SIG-M5 treated with dmso at 0.1 percent for 504 hours (cell line): ENCODE measurements around the gene ZNF23.
"Not testable (repeated sequence)": the region's sequence is repeated elsewhere in the genome, so short reads cannot be mapped to it uniquely, and the experiment has no call there.

ENCODE experiments used
- DNase-seq: peaks from one replicate; lab custom pipeline; 2025; ENCODE audit not compliant: unreplicated experiment; lab: John Stamatoyannopoulos, UW

ZNF23 gene

DNA sequence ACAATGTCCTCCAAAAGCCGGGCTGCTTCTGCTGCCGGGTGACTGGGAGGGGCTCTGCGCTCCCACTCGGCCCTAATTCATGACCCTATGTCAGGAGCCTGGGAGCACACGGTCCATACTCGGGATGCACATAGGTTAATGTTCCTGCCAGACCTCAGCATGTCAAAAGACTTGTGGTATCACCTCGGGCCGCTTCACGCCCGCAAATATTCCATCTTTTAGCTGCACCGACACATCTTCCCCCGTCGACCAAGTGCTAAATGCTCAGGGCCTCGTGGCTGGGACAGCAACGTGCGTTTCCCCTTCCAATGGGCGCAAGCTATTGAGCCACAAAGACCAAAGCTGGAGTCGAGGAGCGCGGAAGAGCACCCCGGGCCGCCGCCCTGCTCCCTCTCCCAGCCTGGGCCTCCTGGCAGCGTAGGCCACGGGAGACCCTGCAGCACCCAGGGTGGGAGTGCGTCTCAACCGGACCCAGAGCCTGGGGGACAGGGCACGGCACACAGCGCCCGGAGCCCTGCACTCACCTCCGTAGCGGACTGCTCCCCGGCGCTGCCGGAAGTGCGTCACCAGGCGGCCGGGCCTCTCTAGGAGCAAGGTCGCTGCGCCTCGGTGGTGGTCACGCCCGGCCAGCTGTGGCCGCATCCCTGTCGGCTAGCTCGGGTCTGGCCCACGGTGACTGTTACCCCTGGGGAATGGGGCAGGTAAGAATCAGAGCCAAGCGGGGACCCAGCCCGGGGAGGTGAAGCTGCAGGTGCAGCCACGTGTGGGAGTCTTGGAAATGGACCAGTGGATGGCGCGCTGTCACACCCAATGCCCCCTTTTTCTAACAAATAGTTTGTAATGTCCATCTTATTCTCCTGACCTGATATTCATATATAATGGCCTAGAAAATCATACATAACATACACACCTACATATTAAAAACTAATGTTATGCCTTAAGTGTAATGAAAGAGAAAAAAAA, at the start of gene ZNF23:
Gene ZNF23 (minus strand): TSS at position 562 of the 963 bp plus-strand sequence. CDS start 5,451 bp downstream, outside the sequence.
- DNase-seq = peak; percentile 57

DNA sequence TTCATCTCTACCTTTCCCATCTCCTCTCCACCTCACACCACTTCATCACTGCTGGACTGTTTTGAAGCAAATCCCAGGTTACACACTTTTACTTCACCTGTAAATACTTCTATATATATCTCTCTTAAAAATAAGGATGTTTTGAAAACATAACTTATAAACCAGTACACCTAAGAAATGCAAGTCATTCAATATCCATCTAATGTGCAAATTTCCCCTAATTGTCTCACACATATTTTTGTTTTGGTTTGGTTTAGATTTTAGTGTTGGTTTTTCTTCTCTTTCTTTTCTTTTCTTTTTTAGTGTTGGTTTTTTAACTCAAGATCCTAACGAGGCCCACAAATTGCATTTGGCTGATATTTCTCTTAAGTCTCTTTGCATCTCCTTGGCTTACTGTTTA, 45.0 kb upstream of the ZNF23 start:
- no peak for DNase-seq

DNA sequence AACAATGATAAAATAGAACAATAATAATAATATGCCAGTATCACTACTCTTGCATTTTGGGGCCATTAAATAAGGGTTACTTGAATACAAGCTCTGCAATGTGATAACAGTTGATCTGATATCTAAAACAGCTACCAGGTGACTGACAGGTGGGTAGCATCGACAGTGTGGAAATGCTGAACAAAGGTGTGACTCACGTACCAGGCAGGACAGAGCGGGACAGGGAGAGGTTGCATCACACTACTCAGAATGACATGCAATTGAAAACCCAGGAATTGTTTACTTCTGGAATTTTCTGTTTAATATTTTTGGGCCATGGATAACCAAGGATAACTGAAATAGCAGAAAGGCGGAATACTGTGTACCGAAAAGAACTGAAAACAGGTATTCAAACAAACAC, 42.9 kb upstream of the ZNF23 start:
- no peak for DNase-seq

DNA sequence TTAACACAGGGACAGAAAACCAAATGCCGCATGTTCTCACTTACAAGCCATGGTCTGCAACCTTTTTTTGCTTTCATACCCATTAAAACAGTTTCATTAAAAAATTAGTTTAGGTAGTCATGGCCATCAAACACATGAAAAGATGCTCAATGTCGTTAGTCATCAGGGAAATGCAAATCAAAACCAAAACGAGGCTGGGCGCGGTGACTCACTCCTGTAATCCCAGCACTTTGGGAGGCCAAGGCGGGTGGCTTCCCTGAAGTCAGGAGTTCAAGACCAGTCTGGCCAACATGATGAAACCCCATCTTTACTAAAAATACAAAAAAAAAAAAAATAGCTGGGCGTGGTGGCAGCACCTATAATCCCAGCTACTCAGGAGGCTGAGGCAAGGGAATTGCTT, 42.0 kb upstream of the ZNF23 start:
- not testable (repeated sequence) for DNase-seq

DNA sequence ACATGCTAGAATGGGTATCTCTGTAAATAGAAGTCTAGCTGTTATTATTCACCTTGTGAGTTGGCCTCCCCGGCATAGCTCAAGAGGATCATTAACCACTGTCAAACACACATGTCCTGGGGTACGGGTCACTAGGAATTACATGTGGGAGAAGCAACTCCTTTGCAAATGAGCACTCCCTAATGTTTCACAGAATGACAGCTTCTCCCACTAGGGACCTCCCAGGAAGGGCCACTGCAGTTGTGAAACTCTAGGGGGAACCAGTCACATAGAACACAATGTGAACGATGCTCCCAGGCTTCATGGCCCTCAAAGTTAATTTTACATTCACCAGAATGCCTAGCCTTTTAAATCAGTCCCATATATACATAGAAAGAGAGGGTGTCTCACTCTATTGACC, 39.5 kb upstream of the ZNF23 start:
- DNase-seq = no peak

DNA sequence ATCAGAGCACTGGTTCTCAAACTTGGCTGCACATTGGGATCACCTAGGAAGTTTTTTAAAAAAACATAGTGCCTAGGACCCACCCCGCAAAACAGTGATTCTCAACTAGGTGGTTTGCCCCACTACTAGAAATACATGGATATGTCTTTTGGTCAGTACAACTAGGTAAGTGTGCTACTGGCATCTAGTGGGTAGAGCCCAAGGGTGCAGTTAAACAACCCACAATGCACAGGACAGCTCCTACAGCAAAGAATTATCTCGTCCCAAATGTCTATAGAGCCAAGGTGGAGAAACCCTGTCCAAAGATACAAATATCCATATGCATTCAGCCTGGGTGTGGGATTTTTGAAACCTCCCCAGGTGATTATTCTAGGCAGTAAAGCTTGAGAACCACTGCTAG, 38.9 kb upstream of the ZNF23 start:
- DNase-seq = no peak

DNA sequence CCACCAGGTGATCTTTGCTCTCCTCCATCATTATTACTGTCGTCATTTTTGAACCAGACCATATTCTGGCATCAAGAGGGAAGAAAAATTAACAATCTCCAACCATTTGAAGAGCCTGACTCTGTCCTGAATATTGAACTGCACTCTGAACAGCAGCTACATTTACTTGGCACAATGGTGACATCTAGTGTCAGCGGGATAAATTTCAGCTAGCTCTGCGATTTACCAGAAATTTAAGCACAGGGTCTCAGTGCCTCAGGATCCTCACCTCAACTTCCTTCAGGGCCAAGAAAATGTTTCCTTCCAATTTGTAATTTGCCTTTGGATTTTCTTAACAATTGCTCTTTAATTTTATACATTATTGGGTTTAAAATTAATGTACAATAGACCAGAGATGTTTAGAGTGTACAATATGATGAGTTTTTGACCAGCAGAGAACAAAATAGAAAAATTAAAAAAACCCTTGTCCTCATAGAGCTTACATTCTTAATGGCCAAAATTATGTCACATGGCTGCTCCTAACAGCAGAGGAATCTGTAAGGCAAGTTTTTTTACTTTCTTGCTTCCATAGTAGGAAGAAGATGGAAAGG, 37.8 kb upstream of the ZNF23 start:
- DNase-seq = peak; percentile 56

DNA sequence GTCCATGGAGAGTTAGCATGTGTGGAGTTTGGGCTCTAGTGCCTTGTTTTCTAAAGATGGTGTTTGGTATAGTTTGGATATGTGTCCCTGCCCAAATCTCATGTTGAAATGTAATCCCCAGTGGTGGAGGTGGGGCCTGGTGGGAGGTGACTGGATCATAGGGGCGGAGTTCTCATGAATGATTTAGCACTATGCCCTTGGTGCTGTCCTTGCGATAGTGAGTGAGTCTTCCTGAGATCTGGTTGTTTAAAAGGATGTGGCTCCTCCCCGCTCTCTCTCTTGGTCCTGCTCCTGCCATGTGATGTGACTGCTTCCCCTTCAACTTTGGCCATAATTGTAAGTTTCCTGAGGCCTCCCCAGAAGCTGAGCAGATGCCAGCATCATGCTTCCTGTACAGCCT, 36.0 kb upstream of the ZNF23 start:
- DNase-seq = no peak

DNA sequence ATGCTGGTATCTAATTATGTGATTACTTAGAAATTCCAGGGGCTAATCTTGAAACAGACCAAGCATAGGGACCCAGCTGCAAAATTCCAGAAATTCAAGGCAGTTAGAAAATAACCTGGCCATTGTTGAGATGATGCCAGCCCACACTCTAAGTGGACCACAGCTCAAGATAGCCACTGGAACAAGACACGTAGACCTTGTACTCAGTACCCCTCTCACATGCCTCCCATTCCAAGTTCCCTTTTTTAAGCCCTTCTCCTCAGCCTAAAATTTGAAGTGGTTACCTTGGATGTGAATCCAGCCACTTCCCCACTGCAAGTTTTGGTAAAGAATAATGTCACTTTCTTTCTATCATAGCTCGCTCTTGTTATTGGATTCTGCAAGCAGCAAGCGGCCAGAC, 31.2 kb upstream of the ZNF23 start:
- no peak for DNase-seq

DNA sequence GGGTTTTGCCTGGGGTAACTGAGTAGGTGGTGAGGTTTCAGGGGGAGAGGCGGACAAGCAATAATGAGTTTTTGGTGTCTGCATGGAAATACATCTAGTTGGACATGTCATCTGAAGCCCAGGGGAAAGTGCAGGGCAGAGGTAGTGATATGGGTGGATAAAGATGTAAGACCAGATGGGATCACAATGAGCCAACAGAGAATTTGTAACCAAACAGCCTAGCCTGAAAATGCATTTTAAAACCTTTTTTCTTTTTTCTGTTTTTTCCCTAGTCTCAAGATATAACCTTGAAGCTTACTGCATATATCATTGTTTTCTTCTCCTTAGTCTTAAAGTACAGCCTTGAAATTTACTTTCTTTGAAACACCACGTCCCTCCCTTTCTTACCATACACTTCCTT, 30.7 kb upstream of the ZNF23 start:
- no peak for DNase-seq

DNA sequence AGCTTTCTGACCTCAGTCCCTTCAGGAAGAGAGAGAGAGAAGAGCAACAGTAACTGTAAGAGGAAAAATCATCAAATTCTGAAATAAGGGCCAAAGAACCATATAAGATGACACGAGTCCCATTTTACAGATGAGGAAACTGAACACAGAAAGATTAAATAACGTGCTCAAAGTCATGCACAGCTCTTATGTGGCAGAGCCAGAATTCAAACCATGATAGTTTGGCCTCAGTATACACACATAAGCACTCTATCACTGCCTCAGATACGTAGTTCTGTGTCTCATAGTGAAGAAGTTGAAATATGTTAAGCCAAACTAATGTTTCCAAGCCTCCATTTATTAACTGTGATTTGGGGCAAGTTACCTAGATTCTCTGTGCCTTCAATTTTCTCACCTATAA, 29.0 kb upstream of the ZNF23 start:
- DNase-seq = no peak

DNA sequence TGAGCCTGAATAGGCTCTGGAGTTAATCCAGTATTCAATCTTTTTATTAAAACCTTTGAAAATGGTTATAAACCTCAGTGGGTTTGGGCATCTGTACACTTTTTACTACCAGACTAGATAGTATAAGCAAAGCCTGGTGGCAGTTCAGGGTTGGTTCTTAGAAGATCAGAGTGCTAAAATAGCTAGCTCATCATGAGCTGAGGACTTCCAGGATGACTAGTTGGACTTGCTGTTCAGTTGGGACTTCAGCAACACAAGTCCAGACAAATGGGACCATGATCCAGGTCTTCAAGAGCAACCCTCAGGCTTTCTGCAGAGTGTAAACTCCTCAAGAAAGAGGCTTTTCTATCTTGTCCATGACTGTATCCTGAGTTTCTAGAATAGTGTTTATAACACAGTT, 28.3 kb upstream of the ZNF23 start:
- no peak for DNase-seq

DNA sequence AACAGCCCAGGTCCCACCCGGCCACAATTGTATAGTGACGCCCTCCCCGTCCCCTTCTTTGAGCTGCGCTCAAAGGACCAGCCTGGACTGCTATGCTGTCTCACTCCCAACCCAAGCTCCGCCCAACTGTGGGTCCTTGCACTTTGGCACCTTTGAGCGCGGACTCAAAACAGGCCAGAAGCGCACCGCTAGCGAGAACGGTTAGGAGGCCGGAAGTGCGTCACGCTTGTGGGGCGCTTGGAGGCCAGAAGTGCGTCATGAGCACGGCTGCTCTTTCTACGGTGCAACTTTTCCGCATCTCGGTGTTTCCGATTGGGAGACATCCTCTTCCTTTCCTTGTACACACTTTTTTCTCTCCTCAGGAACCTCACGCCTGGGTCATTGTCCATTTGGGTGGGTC, 27.1 kb upstream of the ZNF23 start, which contains the start of gene ZNF19:
Gene ZNF19 (minus strand): TSS at position 203 of the 400 bp plus-strand sequence. CDS start 7,210 bp downstream, outside the sequence.
- no peak for DNase-seq

DNA sequence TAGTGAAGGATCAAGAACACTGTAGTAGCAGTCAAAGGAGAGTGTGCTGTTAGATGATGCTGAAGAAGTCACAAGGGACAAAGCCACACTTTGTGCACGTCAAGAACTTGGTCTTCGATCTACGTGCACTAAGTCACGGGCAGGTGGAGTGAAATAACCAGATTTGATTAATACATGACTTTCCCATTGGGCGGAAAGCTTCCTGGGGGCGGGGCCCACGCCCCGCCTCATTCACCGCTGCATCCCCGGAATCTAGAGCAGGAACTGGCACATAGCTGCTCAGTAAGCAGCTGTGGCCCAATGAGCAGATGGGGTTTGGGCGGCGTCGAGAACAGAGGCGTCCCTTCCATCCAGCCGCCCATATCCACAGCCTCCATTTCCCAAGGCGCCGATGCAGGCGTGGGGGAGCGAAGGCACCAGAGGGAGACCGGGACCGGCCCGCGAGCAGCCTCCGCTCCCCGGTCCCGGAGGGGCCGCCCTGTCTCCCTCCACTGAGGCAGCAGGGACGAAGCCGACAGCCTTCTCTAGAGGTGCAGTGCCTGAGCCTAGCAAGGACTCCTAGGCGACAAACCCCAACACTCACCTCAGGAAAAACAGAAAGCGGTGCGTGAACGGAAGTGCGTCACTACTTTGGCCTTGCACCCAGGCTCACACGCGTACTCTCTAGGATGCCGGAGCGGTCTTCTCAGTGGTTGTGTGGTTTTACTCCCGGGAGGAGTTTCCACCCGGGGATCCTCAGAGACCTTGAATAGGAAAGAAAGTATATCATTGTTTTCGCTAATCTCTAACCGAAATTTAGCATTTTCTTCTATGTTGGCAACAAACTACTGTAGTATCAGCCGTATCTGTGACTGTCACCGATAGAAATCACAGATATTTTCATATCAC, 22.2 kb upstream of the ZNF23 start:
- peak; percentile 89 for DNase-seq

DNA sequence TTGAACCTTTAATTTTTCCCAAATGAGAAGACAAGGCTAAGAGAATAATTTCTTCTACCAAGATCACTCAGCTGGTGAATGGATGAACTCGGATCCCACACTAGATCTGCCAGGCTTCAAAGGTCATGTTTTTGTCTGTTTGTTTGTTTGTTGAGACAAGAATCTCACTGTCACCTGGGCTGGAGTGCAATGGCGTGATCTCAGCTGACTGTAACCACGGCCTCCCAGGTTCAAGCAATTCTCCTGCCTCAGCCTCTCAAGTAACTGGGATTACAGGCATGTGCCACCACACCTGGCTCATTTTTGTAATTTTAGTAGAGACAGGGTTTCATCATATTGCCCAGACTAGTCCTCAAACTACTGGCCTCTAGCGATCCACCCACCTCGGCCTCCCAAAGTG, 20.5 kb upstream of the ZNF23 start:
- DNase-seq = no peak

DNA sequence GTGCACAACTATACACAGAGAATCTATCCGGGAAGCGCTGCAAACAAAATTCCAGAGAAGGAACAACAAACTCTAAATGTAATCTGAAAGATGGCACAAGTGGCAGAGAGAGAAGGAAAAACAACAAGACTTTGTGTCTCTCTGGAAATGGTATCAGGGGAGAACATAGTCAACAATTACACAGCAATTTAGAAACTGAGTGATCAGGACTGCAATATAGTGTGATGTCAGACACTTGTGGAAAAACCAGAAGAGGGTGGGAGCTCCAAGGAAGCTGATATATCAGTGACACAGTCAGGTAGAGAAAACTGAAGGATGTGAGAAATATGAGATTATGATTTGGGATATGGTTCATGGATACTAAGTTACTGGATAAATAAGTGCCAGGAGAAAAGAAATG, 18.9 kb upstream of the ZNF23 start:
- DNase-seq = no peak

DNA sequence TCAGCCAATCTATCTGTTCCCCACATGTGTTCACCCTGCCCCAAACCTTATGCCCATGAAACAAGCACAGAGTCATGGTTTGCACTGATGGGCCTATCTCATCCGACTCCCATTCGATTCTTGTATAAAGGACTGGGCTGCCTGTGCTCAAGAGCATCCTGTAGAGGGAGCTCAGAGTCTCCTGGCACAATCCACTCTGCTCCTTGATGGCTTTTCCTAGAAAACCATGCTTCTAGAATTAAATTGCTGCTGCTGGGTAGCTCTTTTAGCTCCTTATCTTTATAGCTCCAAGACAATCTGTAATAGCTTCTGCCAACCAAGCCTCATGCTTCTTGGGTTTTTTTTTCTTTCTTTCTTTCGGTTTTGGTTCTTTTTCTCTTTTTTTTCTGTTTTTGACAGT, 17.4 kb upstream of the ZNF23 start:
- DNase-seq = peak; percentile 53

DNA sequence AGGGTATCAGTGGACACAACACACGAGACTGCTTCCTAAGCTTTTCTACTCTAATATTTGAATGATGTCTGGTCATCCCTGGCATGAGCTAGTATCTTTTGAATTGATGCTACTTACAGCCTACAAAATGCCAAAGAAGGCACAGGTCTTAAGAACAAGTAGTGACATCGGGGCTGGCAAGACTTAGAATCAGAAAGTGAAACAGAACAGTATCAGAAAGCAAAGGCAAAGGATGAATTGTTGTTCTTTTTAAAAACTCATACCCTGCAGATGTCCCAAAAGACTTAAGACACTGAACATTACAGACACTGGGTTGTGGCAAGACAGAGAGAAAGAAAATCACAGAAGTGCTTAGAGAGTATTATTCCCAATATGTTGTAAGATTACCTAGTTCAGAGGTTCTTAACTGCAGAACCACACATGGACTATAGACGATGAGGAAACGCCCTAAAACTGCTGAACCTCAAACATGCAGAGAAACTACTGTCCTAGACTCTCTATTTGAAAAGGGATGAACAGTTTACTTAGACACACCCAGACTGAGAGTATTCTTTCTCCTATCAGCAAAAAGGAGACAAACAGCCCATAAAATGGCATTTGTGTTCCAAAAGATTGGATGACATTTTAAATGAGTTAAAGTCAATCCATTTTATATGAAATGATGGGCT, 14.5 kb upstream of the ZNF23 start:
- DNase-seq = no peak

DNA sequence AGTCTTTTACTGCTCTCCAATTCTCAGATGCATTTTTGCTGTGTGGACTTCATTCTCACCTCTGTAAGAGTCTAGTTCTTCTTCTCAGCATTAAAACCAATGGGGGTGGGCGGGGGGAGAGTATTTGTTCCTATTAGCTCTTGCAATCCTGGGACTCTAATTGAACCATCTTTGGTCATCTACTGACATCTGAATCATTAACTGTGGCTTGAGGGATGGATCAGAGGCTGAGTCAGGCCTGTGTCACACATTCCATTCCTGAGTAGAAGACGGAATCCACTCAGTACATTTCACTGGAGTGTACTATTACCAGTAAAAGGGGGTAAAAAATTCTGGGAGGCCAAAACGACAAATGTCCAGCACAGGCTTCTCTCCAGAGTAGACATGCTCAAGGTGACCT, 12.8 kb upstream of the ZNF23 start:
- no peak for DNase-seq

DNA sequence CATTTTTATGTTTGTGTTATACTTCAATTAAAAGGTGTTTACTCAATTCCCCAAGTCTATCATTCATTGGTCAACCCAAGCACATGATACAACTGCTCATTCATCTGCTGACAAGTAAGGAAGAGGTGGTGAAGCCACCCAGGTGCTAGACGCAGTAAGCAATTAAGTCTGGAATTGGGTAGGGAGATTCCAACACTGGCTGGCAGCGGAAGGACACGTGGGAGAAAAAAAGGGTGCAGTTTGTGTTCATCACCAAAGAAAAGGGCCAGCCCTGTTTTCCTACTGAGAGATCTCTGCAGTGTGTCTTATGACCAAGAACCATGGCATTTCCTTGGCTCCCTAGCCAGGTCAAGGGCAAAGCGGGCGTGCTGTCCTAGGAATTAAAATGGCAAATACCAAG, 11.8 kb upstream of the ZNF23 start:
- no peak for DNase-seq

DNA sequence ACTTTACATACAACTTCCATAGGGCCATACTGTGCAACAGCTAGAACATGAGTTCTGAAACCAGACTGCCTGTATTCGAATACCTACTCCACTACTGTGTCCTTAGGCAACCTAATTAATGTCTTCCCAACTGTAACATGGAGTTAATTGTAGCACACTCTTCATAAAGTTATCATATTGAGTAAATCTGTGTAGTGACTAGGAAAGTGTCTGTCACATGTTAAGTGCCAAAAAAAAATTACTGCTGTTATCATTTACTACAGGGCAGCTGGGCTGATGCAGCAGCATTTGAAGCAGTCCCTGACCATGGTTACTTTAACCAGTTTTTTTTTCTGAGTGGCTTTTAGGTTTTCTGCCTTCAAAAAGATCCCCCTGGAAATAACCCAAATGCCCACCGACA, 10.9 kb upstream of the ZNF23 start:
- DNase-seq = no peak
